Measurements from ENCODE around the gene HEXIM1. TPM values are rescaled to one million over a fixed set of nuclear protein-coding genes. Genes with fewer than 3 reads are reported as not detected.

The HEXIM1 gene
- polyA plus RNA-seq, 5 donors, result 31.6 to 39.4 (median 37.0) TPM

GRCh38 chr17:45144199-45145034 lies 3.9 kb upstream of the HEXIM1 start:
- DNase-seq, result peak in 1 of 2 donors; percentile 80

- no peak for DNase-seq
Observed at GRCh38 chr17:45145035-45145389, 3.3 kb upstream of the HEXIM1 start.

- DNase-seq, result no peak
Observed at GRCh38 chr17:45146166-45146565, 2.1 kb upstream of the HEXIM1 start.

- DNase-seq, result no peak
Observed at GRCh38 chr17:45146592-45146889, 1.7 kb upstream of the HEXIM1 start.

- no peak for DNase-seq
Observed at GRCh38 chr17:45146890-45147580, 1.2 kb upstream of the HEXIM1 start.

- DNase-seq, result peak; percentile 93 to 94
Observed at GRCh38 chr17:45147581-45148182, 593 bp upstream of the HEXIM1 start.

- DNase-seq, result peak; percentile 90 to 91
Observed at GRCh38 chr17:45149037-45149668, 878 bp downstream of the HEXIM1 start.

- DNase-seq, result peak; percentile 70 to 73
Observed at GRCh38 chr17:45149669-45150664, 1.7 kb downstream of the HEXIM1 start.

- peak in 1 of 2 donors; percentile 52 for DNase-seq
Observed at GRCh38 chr17:45150911-45151809, 2.9 kb downstream of the HEXIM1 start.

GRCh38 chr17:45155029-45155428 lies 6.8 kb downstream of the HEXIM1 start:
- DNase-seq, result no peak

GRCh38 chr17:45155483-45155882 lies 7.2 kb downstream of the HEXIM1 start:
- peak in 1 of 2 donors; percentile 40 for DNase-seq

- DNase-seq, result no peak
Observed at GRCh38 chr17:45156242-45156641, 8.0 kb downstream of the HEXIM1 start.

- DNase-seq, result peak; percentile 79 to 80
Observed at GRCh38 chr17:45160447-45161287, 12.4 kb downstream of the HEXIM1 start.

GRCh38 chr17:45161288-45162024 lies 13.2 kb downstream of the HEXIM1 start, which contains the start of gene HEXIM2:
Gene HEXIM2 (plus strand): TSS chr17:45161875. CDS start chr17:45162794, 919 bp downstream.
- DNase-seq, result peak; percentile 100

GRCh38 chr17:45162025-45162687 lies 13.9 kb downstream of the HEXIM1 start:
- no peak for DNase-seq

GRCh38 chr17:45164734-45165269 lies 16.5 kb downstream of the HEXIM1 start:
- no peak for DNase-seq

All from right lung (tissue), 5 donors.